ENCODE results near the gene PID1. TPM values are rescaled to one million over a fixed set of nuclear protein-coding genes. Genes with fewer than 3 reads are reported as not detected.
A peak's percentile ranks its signal among the peaks of the same experiment; 100 is the strongest.

The PID1 gene
- total RNA-seq, 6 experiments from 2014 or later, result 28.5 to 95.4 (median 65.3) TPM

DNA sequence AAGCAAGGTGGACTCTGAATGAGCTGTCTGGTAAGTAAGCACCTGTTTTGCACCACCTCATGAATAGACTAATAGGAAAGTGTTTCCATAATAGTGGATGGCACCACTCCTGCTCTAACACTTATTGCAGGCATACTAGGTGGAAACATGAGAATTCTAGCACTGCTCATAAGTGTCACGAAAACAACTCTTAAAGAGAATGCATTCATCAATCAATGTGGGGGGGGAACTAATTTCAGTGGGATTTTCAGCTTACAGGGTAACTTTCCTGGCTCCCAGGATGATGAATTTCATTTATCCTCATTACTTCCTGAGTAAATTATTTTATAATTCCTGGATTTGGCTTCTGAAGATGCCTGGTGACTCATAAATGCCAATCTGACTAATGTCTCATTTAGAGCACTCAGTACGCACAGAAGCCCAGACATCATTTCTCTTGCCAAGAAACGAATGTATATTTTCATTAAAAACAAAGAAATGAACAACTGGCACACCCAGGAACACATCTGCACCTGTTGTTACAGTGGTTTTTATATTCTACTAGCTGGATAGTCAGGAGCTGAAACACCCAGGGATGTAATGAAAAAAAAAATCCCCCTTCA is 129.6 kb downstream of the PID1 start:
- Histone ChIP-seq H3K9me3 (no peaks in the 10 kb centered on the region), H3K36me3 (no peaks in the 10 kb centered on the region), H3K27me3 (no peaks in the 10 kb centered on the region), H3K4me3 (no peak overlapping the region), H3K27ac (no peak overlapping the region), H3K4me1 (no peaks in the 10 kb centered on the region)
- TF ChIP-seq, protein P1, sequence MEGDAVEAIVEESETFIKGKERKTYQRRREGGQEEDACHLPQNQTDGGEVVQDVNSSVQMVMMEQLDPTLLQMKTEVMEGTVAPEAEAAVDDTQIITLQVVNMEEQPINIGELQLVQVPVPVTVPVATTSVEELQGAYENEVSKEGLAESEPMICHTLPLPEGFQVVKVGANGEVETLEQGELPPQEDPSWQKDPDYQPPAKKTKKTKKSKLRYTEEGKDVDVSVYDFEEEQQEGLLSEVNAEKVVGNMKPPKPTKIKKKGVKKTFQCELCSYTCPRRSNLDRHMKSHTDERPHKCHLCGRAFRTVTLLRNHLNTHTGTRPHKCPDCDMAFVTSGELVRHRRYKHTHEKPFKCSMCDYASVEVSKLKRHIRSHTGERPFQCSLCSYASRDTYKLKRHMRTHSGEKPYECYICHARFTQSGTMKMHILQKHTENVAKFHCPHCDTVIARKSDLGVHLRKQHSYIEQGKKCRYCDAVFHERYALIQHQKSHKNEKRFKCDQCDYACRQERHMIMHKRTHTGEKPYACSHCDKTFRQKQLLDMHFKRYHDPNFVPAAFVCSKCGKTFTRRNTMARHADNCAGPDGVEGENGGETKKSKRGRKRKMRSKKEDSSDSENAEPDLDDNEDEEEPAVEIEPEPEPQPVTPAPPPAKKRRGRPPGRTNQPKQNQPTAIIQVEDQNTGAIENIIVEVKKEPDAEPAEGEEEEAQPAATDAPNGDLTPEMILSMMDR (IDR thresholded peaks at IDR 0.05), result no peak
- no peak for TF ChIP-seq POLR2A (IDR thresholded peaks at IDR 0.05)
- intact Hi-C loops (cut with DNase I), result no loop called here
- ATAC-seq, result no peak
- WGBS (ENCODE audit: insufficient coverage, low coverage, low lambda C conversion rate, missing lambda C conversion rate), result 70% methylated on average over 3 of the region's 3 CpGs
- no peak for DNase-seq

DNA sequence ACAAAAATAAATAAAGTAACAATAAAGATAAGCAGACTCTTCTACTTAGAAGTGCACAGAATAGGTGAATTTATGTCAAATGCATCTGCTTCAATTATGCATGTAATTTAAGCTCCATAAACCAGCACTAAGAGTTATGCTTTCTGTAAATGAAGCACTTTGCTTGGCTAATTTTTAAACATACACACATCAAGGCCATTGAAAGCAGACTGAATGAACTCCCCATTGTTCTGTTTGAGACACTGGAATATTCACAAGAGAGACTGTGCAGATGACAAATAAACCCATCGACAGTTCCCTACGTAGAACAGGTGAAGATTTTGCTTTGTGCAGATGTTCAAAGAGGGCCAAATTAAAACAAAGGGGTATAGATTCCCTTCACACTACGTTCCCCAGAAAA is 133.4 kb downstream of the PID1 start:
- H3K27me3 ChIP-seq, result no peaks in the 10 kb centered on the region
- H3K9me3 ChIP-seq, result no peaks in the 10 kb centered on the region
- TF ChIP-seq POLR2A (IDR thresholded peaks at IDR 0.05), result no peak
- TF ChIP-seq, protein P1 (IDR thresholded peaks at IDR 0.05), result no peak
- ATAC-seq, result no peak
- H3K27ac ChIP-seq, result no peak overlapping the region
- no peak overlapping the region for H3K4me3 ChIP-seq
- intact Hi-C loops (cut with DNase I), result loop anchor here in 1 of 2 donors (10.0 kb wide), 1 partner anchor 137 kb away; the partner anchor contains the start of gene PID1
- H3K4me1 ChIP-seq, result peaks cover 0 to 8% (median 0%) of the 10 kb centered on the region in 4 donors
- 67% methylated on average over 3 of the region's 3 CpGs for WGBS (ENCODE audit: insufficient coverage, low coverage, low lambda C conversion rate, missing lambda C conversion rate)
- peaks cover 0 to 2% (median 0%) of the 10 kb centered on the region in 4 donors for H3K36me3 ChIP-seq
- DNase-seq, result no peak

DNA sequence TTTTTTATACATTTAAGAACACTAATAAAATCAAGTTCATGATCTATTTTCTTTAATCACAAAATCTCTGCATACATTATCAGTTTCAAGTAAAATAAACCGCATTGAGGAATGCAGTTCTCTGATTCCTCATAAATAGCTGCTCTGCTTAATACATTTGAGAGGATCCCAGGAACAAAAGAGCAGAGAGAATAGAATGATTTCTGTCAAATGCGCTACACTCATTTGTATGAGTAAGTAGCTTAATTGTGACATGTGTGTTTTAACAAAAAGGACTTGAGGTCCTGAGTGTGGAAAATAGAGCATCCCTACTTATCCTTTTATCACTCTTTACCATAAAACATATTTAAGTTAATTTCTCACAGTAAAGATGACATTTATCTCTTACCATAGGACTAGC is 134.0 kb downstream of the PID1 start:
- no peak for ATAC-seq
- no peaks in the 10 kb centered on the region for H3K27me3 ChIP-seq
- no peaks in the 10 kb centered on the region for H3K9me3 ChIP-seq
- H3K4me1 ChIP-seq, result peaks cover 0 to 8% (median 0%) of the 10 kb centered on the region in 4 donors
- DNase-seq, result no peak
- intact Hi-C loops (cut with DNase I), result loop anchor here in 1 of 2 donors (10.0 kb wide), 1 partner anchor 138 kb away; the partner anchor contains the start of gene PID1
- TF ChIP-seq POLR2A (IDR thresholded peaks at IDR 0.05), result no peak
- no peak overlapping the region for H3K27ac ChIP-seq
- peaks cover 0 to 4% (median 0%) of the 10 kb centered on the region in 4 donors for H3K36me3 ChIP-seq
- H3K4me3 ChIP-seq, result no peak overlapping the region
- 100% methylated on average over 2 of the region's 2 CpGs for WGBS (ENCODE audit: insufficient coverage, low coverage, low lambda C conversion rate, missing lambda C conversion rate)

DNA sequence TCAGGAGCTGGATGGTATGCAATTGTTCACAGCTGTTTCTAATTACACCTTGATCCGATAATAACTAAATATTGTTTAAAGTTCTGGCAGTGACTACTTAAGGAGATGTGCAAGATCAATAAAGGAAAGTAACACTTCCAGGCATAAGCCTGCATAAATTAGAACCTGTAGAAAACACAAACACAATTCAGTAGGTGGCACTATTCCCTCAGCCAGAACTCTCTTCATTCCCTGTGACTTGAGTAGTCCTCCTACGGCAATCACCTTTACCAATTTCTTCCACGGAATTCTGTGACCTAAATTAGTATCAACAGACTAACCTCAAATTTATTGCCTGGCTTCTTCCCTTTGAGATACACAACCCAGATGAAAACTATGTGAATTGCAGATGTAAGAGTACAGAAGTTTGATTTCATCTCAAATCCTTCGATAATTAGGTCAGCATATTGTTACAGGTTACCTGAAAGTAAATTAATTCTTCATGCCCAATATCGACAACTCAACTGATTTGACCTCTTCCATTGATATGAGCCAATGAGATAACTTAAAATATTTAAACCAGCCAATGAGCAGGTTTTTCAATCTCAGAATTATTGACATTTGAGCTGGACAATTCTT is 137.8 kb downstream of the PID1 start:
- no peak overlapping the region for H3K4me3 ChIP-seq
- DNase-seq, result no peak
- WGBS (ENCODE audit: insufficient coverage, low coverage, low lambda C conversion rate, missing lambda C conversion rate), result 21% methylated on average over 5 of the region's 5 CpGs
- no peak for TF ChIP-seq POLR2A (IDR thresholded peaks at IDR 0.05)
- TF ChIP-seq, protein P1 (IDR thresholded peaks at IDR 0.05), result peak; percentile 52 to 70 (median 62)
- intact Hi-C loops (cut with DNase I), result loop anchor here in 1 of 2 donors (10.0 kb wide), 1 partner anchor 142 kb away; the partner anchor contains the start of gene PID1
- H3K9me3 ChIP-seq, result no peaks in the 10 kb centered on the region
- peaks cover 0 to 8% (median 0%) of the 10 kb centered on the region in 4 donors for H3K4me1 ChIP-seq
- H3K36me3 ChIP-seq, result peaks cover 0 to 10% (median 0%) of the 10 kb centered on the region in 4 donors
- peak; percentile 88 to 93 (median 90) for ATAC-seq
- no peaks in the 10 kb centered on the region for H3K27me3 ChIP-seq
- H3K27ac ChIP-seq, result no peak overlapping the region

DNA sequence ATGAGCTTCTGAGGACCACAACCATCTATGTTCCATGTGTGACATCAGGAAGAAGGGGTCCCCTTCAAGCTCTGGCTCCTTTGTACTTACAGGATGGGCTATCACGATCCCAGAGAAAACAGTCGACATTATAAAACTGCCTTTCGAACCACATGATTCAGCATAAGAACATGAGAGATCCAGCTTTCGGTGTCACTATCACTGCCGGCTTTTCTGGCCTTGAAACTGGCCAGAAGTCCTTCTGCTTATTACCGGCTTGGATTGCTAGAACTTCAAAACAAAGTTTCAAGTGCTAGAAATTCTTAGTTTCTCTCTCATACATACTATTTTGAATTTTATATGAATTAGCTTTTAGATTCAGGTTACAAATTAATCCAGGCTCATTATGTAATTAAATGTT is 138.9 kb downstream of the PID1 start:
- no peak overlapping the region for H3K27ac ChIP-seq
- no peak for DNase-seq
- H3K27me3 ChIP-seq, result no peaks in the 10 kb centered on the region
- 53% methylated on average over 5 of the region's 6 CpGs for WGBS (ENCODE audit: insufficient coverage, low coverage, low lambda C conversion rate, missing lambda C conversion rate)
- H3K4me1 ChIP-seq, result peaks cover 0 to 8% (median 0%) of the 10 kb centered on the region in 4 donors
- H3K9me3 ChIP-seq, result no peaks in the 10 kb centered on the region
- no peak for ATAC-seq
- peaks cover 0 to 10% (median 0%) of the 10 kb centered on the region in 4 donors for H3K36me3 ChIP-seq
- no peak overlapping the region for H3K4me3 ChIP-seq
- intact Hi-C loops (cut with DNase I), result loop anchor here in 1 of 2 donors (10.0 kb wide), 1 partner anchor 143 kb away; the partner anchor contains the start of gene PID1
- TF ChIP-seq, protein P1 (IDR thresholded peaks at IDR 0.05), result no peak
- TF ChIP-seq POLR2A (IDR thresholded peaks at IDR 0.05), result no peak

All from right lobe of liver (tissue), 6 donors.